Measurements from ENCODE around the gene SYNE2.

DNA sequence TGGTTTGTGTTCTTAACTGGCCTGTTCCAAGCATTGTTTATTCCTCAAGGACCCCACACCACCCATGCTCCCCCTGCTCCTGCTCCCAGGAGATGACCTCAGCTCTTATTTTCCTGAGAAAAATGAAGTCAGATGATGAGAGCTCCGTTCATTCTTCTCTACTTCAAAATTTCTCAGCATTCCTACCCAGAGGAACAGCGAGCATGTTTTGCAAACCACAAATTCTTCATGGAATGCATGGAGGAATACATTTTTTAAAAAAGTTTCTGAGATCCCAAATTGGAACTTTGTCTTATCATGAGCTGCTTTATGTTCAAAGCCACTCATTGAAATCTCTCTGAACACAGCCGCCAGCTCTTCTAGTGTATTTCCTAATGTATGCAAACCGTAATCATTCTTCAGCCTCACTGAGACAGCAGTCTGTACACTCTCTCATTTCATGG, 44.9 kb downstream of the SYNE2 start:
- TF ChIP-seq POLR2AphosphoS5 (IDR thresholded peaks at IDR 0.05; ENCODE audit: borderline replicate concordance, low read depth, low read length): no peak
- no peak for TF ChIP-seq EZH2 (IDR thresholded peaks at IDR 0.05)
- no peak for TF ChIP-seq FOXP2 (optimal IDR thresholded peaks at IDR 0.05; ENCODE audit: control extremely low read depth, extremely low read length, insufficient read depth)
